ENCODE results near the gene VIM.
"Not testable (repeated sequence)": the region's sequence is repeated elsewhere in the genome, so short reads cannot be mapped to it uniquely, and the experiment has no call there.

Gene VIM

DNA sequence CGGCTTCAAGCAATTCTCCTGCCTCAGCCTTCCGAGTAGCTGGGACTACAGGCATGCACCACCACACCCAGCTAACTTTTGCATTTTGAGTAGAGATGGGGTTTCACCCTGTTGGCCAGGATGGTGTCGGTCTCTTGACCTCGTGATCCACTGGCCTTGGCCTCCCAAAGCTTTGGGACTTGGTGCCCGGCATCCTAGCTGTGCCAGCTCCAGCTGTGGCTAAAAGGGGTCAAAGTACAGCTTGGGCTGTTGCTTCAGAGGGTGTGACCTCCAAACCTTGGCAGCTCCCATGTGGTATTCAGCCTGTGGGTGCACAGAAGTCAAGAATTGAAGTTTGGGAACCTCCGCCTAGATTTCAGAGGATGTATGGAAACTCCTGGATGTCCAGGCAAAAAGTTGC is 38.5 kb downstream of the VIM start:
- not testable (repeated sequence) for H3K4me1 ChIP-seq (ENCODE audit: control insufficient read depth, low read depth, low read length); H3K9ac ChIP-seq (ENCODE audit: low read length); H3K36me3 ChIP-seq (ENCODE audit: control insufficient read depth, low read depth, low read length); H3K27ac ChIP-seq (ENCODE audit: low read length); H3K4me3 ChIP-seq (ENCODE audit: low read length); H3K27me3 ChIP-seq (ENCODE audit: control insufficient read depth, insufficient read depth, low read length)
- peaks cover 23% of the 10 kb centered on the region for H3K9me3 ChIP-seq (ENCODE audit: control insufficient read depth, low read depth, low read length)

DNA sequence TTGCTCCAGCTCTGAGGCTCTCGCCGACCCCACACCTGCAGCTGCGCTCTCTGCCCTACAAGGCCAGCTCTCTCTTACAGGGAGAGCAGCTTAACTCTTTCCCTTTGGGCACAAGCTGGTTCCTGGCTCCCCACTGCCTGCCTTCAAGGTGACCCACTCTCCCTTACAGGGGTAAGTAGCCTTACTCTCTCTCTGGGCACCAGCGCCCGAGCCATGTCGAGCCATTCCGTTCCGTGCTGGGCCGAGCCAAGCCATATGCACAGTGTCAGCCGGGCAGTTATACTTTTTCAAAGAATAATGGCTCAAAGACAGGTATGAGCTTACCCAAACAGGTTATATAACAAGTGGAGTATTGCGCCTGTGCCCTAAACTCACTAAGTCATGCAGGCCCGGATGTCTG is 44.6 kb downstream of the VIM start:
- Histone ChIP-seq H3K4me1 (ENCODE audit: control insufficient read depth, low read depth, low read length) (no peaks in the 10 kb centered on the region), H3K9me3 (ENCODE audit: control insufficient read depth, low read depth, low read length) (peaks cover 9% of the 10 kb centered on the region), H3K27me3 (ENCODE audit: control insufficient read depth, insufficient read depth, low read length) (no peaks in the 10 kb centered on the region), H3K27ac (ENCODE audit: low read length) (no peak overlapping the region), H3K9ac (ENCODE audit: low read length) (no peak overlapping the region), H3K4me3 (ENCODE audit: low read length) (no peak overlapping the region), H3K36me3 (ENCODE audit: control insufficient read depth, low read depth, low read length) (no peaks in the 10 kb centered on the region)

DNA sequence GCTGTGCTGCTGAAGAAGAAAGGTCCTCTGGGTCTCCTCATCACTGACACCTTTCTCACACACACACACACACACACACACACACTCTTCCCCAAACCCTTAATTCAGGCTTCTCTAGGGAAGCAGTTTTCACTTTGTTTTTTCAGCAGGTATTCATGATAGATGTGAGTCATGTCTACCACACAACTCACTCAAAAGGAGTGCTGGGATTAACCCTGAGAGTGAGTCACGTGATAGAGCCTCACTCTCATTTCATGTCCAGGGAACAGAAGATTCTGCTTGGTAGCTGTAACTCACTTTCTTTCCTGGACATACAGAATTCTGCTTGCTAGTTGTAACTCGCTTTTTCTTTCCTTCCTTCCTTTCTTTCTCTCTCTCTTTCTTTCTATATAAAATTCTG is 45.4 kb downstream of the VIM start:
- H3K27ac ChIP-seq (ENCODE audit: low read length), result no peak overlapping the region
- H3K9ac ChIP-seq (ENCODE audit: low read length), result no peak overlapping the region
- peaks cover 9% of the 10 kb centered on the region for H3K9me3 ChIP-seq (ENCODE audit: control insufficient read depth, low read depth, low read length)
- H3K27me3 ChIP-seq (ENCODE audit: control insufficient read depth, insufficient read depth, low read length), result no peaks in the 10 kb centered on the region
- no peaks in the 10 kb centered on the region for H3K36me3 ChIP-seq (ENCODE audit: control insufficient read depth, low read depth, low read length)
- no peak overlapping the region for H3K4me3 ChIP-seq (ENCODE audit: low read length)
- no peaks in the 10 kb centered on the region for H3K4me1 ChIP-seq (ENCODE audit: control insufficient read depth, low read depth, low read length)

DNA sequence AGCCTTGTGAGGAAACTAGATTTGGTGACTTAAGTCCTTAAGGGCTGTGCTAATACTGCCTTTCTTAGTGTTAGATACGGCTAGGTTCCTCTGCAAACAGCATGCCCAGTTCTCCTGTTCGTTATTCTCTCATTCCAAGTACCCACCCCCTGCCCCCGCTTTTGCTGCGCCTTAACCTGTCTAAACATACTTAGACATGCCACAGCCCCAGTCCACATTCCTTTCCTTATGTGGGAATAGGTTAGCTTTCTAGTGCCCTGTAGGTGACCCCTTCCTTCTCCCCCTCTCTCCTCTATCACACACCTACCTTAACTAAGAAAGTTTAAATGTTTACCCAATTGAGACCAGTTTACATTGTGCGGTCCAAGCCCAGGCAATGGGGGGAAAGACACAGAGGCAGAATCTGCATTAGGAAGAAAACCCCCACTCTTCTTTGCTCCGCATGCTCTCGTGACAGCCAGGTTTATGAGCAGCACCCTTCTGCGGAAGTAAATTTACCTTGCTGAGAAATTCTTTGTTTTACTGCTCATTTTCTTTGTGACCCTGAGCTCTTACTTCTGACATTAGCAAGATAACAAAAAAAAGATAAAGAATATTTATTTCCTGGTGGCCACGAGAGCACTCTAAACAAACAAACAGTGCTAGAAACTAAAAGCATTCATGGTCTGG is 48.8 kb downstream of the VIM start:
- Histone ChIP-seq H3K27me3 (ENCODE audit: control insufficient read depth, insufficient read depth, low read length) (no peaks in the 10 kb centered on the region), H3K27ac (ENCODE audit: low read length) (no peak overlapping the region), H3K9me3 (ENCODE audit: control insufficient read depth, low read depth, low read length) (peaks cover 13% of the 10 kb centered on the region), H3K9ac (ENCODE audit: low read length) (no peak overlapping the region), H3K4me1 (ENCODE audit: control insufficient read depth, low read depth, low read length) (no peaks in the 10 kb centered on the region), H3K4me3 (ENCODE audit: low read length) (no peak overlapping the region), H3K36me3 (ENCODE audit: control insufficient read depth, low read depth, low read length) (no peaks in the 10 kb centered on the region)

DNA sequence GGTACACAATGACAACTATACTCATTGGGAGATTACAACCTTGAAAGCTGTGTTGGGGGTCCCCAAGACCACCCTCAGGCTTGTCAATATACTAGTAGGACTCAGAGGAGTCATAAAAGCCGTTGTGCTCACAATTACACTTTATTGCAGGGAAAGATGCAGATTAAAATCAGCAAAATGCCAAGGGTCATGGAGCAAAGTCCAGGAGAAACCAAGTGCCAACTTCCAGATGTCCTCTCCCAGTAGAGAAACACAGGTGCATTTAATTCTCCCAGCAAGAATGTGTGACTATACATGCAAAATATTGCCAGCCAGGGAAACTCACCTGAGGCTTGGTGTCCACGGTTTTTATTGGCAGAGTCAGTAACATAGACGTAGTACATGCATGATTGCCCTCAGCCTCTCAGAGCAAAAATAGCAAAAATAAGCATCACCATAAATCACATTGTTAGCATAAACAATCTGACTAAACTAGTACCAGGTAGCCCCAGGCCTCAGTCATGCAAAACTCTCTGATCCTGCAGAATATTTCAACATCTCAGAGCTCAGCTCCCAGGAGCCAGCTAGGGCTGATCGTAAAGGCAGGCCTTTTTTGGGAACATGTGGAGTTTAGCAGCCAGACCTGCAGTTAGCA is 50.7 kb downstream of the VIM start:
- H3K27me3 ChIP-seq (ENCODE audit: control insufficient read depth, insufficient read depth, low read length), result no peaks in the 10 kb centered on the region
- no peaks in the 10 kb centered on the region for H3K4me1 ChIP-seq (ENCODE audit: control insufficient read depth, low read depth, low read length)
- H3K4me3 ChIP-seq (ENCODE audit: low read length), result no peak overlapping the region
- H3K27ac ChIP-seq (ENCODE audit: low read length), result no peak overlapping the region
- H3K9ac ChIP-seq (ENCODE audit: low read length), result no peak overlapping the region
- H3K9me3 ChIP-seq (ENCODE audit: control insufficient read depth, low read depth, low read length), result peaks cover 19% of the 10 kb centered on the region
- H3K36me3 ChIP-seq (ENCODE audit: control insufficient read depth, low read depth, low read length), result no peaks in the 10 kb centered on the region

DNA sequence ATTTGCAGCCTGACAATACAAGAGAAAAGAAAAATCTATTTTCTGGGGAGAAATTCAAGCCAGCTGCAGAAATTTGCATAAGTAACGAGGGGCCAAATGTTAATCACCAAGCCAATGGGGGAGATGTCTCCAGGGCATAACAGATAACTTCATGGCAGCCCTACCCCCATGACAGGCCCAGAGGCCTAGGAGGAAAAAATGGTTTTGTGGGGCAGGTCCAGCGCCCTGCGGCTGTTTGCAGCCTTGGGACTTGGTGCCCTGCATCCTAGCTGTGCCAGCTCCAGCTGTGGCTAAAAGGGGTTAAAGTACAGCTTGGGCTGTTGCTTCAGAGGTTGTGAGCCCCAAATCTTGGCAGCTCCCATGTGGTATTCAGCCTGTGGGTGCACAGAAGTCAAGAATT is 54.3 kb downstream of the VIM start:
- no peaks in the 10 kb centered on the region for H3K36me3 ChIP-seq (ENCODE audit: control insufficient read depth, low read depth, low read length)
- H3K4me3 ChIP-seq (ENCODE audit: low read length), result no peak overlapping the region
- H3K9me3 ChIP-seq (ENCODE audit: control insufficient read depth, low read depth, low read length), result peaks cover 10% of the 10 kb centered on the region
- H3K27me3 ChIP-seq (ENCODE audit: control insufficient read depth, insufficient read depth, low read length), result no peaks in the 10 kb centered on the region
- no peak overlapping the region for H3K9ac ChIP-seq (ENCODE audit: low read length)
- no peak overlapping the region for H3K27ac ChIP-seq (ENCODE audit: low read length)
- no peaks in the 10 kb centered on the region for H3K4me1 ChIP-seq (ENCODE audit: control insufficient read depth, low read depth, low read length)

DNA sequence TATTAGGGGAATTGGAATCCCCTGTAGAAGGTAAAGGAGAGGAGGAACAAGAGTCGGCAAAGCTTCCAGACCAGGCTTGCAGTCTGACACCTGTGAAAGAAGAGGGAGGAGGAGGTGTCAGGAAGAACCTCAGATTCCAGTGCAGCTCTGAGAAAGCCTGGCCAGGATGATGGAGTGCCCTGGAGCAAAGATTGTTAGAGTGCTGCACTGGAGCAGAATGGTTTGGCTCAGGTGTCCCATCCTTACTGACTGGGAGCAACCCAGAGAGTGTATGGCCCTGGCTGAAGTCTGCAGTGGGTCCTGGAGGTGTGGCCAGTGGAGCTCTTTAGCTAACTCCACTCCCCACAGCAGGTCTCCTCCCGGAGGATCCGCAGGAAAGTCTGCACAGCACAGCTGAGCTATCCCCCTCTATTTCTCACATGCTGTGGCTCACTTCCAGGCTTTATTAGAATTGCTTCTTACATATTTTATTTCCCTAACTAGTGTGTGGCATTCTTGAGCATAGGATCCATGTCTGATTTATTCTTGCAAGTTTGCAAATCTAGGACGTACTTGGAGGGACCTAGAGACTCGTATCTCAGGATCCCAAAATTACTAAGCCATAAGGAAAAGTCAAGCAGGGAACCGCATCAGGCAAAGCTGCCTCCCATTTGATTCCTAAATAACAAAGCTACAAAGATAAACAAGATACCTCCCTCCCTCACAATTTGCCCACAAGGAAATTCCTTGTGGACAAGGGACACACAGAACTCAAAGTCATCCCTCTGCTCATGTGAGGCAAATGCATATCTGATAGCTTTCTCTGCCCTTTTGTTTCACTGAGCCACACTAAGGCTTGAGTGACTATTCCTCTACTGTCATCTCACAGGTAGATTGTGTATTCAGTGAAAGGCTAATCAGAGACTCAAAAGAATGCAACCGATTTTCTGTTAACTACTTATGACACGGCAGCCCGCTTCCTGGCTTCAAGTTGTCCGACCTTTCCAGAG is 58.8 kb downstream of the VIM start:
- Histone ChIP-seq H3K4me3 (ENCODE audit: low read length) (no peak overlapping the region), H3K9me3 (ENCODE audit: control insufficient read depth, low read depth, low read length) (peaks cover 6% of the 10 kb centered on the region), H3K27ac (ENCODE audit: low read length) (no peak overlapping the region), H3K4me1 (ENCODE audit: control insufficient read depth, low read depth, low read length) (no peaks in the 10 kb centered on the region), H3K9ac (ENCODE audit: low read length) (no peak overlapping the region), H3K27me3 (ENCODE audit: control insufficient read depth, insufficient read depth, low read length) (no peaks in the 10 kb centered on the region), H3K36me3 (ENCODE audit: control insufficient read depth, low read depth, low read length) (no peaks in the 10 kb centered on the region)
